K562 treated with DMSO at 1 percent for 4 hours (cell line): ENCODE results near the gene CCNJ. TPM values are rescaled to one million over a fixed set of nuclear protein-coding genes. Genes with fewer than 3 reads are reported as not detected.

ENCODE experiments used
- total RNA-seq: library from RNA; unstranded; fragments of 300-600 nt; gene quantifications from 2 replicates; pipeline ENCODE4 v1.2.3, GENCODE V29; 2022; ENCODE audit not compliant: insufficient read depth

CCNJ gene, protein sequence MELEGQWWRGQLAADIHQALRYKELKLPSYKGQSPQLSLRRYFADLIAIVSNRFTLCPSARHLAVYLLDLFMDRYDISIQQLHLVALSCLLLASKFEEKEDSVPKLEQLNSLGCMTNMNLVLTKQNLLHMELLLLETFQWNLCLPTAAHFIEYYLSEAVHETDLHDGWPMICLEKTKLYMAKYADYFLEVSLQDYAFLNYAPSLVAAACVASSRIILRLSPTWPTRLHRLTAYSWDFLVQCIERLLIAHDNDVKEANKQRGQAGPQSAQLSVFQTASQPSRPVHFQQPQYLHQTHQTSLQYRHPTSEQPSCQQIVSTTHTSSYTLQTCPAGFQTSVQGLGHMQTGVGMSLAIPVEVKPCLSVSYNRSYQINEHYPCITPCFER
- 4.2 and 7.1 TPM in 2 replicates for total RNA-seq

DNA sequence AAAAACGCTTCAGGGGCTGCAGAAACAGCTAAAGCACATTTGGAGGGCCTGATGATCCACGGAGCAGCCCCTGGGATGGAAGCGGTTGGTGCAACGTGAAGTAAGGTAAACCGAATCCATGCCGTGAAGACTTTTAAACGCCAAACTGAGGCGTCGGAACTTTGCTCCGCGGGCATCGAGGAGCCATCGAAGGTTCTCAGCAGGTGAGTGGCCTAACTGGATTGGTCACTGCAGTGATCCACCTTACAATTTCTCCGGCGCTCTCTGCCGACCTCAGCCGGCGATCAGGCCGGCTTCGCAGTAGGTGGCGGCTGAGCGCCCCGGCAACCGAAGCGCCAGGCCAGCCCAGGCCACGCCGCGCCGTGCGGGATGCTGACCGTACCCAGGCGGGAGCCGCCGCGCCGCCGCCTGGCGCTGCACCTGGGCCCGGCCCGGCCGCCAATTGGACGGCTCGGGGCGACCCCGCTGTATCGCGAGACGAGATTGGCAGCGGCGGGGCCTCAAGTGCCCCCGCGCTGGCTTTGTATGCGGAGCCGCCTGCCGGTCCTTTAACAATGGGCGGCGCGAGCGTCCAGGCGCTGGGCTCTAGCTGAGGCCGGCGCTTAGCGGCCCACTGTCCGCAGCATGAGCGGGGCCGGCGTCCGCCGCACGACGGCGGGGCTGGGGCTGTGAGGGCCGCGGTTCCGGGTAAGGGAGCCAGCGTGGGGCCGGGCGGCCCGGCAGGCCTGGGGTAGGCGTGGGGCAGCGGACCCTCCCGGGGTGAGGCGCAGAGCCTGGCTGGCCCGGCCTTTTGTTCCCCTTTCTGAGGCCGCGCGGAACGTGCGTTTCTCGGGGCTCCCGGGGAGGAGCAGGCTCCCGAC, at the start of gene CCNJ:
CCNJ (plus strand) TSS at position 551 of the 860 bp plus-strand sequence. CDS start 811 bp downstream, outside the sequence.

Other genes with a start within 250 kb of the CCNJ start
- gene CC2D2B, start 135.6 kb upstream of the CCNJ start, total RNA-seq: not detected in 2 replicates
- 6.8 and 7.2 TPM in 2 replicates for gene ZNF518A, start 86.7 kb downstream of the CCNJ start, total RNA-seq
- gene BLNK, start 228.0 kb downstream of the CCNJ start, total RNA-seq: not detected in 2 replicates